HG02798 (cell line): ENCODE data around the gene PLEK2.
"Not testable (repeated sequence)": the region's sequence is repeated elsewhere in the genome, so short reads cannot be mapped to it uniquely, and the experiment has no call there.

Experiments used
- ATAC-seq: cut with Tn5 transposase; IDR thresholded peaks from one replicate; pipeline ENCODE4 v1.9.1; 2021; ENCODE audit warnings: mild to moderate bottlenecking; ENCODE audit not compliant: unreplicated experiment, poor library complexity

The PLEK2 gene

GRCh38 chr14:67411820-67412421 lies at the start of gene PLEK2:
Gene PLEK2, minus strand, starts transcription at chr14:67412165. Its CDS starts 106 bp downstream, at chr14:67412059.
- ATAC-seq = no peak

- ATAC-seq = no peak
Observed at GRCh38 chr14:67461341-67461985, 49.5 kb upstream of the PLEK2 start.

GRCh38 chr14:67459336-67459735 lies 47.4 kb upstream of the PLEK2 start:
- ATAC-seq = no peak

DNA sequence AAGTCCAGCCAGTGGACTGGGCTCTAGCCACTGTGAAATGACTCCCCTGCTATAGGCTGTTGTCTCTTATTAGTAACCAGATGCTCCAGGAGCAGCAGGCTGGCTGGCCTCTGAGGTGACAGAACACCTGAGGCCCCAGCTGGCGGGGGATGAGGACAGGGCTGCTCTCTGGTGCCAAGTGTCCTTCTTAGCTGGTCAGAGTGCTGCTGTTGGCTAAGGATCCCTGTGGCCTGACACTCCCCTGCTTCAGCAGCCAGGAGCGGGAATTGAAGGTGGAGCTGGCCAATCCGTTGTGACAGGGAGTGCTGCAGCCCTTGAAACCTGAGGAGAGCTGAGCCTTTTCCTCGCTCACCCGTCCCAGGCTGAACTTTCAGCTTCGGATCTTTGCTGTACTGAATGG lies 45.8 kb upstream of the PLEK2 start:
- ATAC-seq = no peak

GRCh38 chr14:67456732-67457131 lies 44.8 kb upstream of the PLEK2 start:
- ATAC-seq = no peak

GRCh38 chr14:67453575-67454300 lies 41.8 kb upstream of the PLEK2 start:
- ATAC-seq = no peak

GRCh38 chr14:67451667-67452066 lies 39.7 kb upstream of the PLEK2 start:
- ATAC-seq = not testable (repeated sequence)

DNA sequence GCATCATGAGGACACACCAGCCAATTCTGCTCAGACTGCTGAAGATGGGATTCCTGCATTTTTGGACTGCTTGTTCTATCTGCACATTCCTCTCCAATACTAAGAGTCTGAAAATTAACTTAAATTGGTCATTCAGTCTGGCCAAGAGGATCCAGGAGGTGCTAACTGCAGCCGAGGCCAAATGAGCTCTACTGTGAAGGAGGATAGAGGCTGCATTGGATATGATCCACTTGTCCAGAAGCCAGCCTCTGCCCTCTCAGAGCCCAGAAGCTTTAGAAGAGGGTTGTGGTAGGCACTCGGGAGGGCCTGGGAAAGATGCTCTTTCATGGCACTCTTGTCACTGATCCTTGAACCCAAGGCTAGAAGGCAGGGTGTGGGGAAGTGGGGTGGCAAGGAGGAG lies 37.1 kb upstream of the PLEK2 start:
- no peak for ATAC-seq

DNA sequence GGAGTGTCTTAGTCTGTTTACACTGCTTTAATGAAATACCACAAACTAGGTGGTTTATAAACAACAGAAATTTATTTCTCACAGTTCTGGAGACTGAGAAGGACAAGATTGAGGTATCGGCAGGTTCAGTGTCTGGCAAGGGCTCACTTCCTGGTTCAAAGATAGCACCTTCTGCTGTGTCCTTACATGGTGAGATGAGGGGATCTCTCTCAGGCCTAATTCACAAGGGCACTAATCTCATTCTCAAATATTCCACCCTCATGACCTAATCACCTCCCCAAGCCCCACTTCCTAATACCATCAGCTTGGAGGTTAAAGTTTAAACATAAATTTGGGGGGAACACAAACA lies 35.0 kb upstream of the PLEK2 start:
- no peak for ATAC-seq

GRCh38 chr14:67446371-67447032 lies 34.5 kb upstream of the PLEK2 start:
- ATAC-seq = no peak

DNA sequence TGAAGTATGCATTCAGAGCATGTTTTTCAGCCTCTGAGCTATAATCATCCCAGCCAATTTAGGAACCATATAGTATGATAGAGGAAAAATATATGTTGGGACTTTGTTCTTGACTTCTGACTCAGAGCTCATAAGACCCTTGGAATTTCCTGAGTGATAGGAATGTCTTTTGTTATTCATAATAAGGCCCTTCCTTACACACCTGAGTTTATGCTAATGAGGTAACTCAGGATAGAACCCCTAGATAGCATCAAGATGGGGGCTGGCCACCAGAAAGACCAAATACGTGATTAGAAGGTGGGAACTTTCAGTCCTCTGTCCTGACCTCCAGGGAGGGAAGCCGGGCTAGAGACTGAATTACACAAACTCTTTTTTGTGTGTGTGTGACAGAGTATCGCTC lies 32.4 kb upstream of the PLEK2 start:
- no peak for ATAC-seq

DNA sequence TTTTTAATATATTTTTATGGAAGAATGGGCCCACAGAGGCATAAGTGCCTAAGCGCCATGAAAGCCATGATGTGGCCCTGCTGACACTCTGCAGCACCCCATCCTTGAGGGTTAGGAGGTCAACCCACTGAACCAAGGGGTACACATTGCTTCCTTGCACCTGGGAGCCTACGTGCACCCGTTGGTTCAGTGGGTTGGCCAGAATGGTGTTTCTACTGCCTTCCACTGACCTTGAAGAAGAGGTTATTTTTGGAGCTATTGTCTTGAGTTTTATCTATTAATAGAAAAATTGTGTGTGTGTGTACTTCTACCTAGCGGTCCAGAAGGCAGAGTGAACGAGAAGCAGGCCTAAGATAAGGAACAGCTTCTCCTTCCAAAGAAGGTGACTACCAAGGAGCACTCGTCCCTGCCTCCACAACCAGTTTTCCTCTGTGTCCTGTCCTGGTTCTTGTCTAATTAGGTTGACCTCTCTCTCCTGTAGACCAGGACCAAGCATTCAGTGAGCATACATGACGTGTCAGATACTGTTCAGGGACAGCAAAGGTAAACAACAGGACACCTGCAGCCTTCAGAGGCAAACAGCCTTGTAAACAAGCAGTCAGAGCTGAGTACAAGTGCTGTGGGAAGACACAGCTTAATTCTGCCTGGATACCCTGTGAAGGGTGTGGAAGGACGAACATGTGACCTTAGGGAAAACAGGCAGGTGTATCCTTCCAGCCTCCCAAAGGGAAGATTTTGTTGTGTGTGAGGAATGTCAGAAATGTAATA lies 30.4 kb upstream of the PLEK2 start:
- no peak for ATAC-seq

GRCh38 chr14:67441672-67442071 lies 29.7 kb upstream of the PLEK2 start:
- ATAC-seq = no peak

DNA sequence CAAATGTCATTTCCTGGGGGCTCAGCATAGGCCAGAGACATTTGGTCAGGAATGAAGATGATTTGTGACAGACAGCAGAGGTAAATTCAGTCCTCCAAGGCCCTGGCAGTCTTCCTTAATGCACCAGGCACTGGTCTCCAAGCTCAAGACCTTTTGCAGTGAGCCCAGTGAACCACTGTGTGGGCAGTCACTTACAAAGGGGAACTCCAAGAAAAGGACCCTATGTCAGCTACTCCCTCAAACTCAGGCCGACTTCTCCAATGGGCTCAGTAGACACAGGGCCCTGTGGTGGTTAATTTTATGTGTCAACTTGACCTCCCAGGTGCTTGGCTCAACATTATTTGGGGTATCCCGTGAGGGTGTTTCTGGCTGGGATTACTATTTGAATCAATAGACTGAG lies 29.3 kb upstream of the PLEK2 start:
- ATAC-seq = no peak

GRCh38 chr14:67440513-67440912 lies 28.5 kb upstream of the PLEK2 start:
- no peak for ATAC-seq

DNA sequence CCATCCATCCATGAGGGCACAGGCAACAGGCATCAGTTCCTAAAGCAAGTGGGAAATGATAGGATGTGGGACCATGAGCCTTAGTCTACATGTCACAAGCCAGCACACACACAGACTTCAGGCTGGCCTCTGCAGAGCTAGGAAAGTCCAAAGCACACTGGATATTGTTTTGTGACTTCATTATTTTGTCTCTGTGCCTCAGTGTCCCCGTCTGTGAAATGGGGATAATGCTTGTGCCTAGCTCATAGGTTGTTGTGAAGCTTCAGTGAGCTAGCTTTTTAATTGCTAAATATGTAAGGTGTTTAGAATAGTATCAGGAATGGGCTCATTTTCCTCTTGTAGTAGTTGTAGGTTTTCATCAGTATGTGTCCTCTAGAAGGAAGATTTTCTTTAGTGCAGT lies 27.0 kb upstream of the PLEK2 start:
- ATAC-seq = no peak

DNA sequence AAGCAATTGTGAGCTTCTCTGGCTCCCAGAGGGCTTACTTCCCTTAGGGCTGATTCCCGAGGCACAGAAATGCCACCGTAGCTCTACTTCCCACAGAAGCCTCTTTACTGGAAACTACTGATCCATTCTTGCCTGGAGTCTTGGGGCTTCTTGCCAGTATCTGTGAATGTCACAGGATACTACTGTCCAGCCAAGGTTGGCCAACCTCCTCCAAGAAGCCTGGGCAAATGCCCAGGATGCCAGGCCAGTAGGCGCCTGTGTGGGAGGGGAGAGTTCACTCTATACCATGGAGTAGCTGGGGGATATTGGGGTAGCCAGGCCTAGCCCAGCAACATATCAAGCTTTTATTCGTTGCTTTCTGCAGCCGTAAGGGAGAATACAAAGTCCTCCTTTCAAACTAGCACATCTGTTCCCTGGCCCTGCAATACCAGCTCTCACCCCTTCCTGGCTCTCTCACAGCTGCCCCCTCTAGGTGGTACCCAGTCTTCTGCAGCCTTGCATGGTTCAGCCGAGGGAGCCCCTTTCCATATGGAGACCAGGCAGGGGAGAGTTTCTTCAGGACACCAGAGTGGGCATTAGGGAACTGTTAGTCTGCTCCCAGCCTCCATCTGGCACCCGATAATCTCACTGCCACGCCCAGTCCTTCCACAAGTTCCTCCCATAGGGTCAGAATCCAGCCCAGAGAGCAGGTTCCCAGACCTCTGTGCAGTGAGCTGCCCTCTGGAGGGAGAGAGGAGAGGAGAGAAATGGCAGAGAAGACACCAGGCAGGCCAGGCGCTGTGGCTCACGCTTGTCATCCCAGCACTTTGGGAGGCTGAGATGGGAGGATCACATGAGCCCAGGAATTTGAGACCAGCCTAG lies 24.3 kb upstream of the PLEK2 start:
- ATAC-seq = no peak

GRCh38 chr14:67435603-67436002 lies 23.6 kb upstream of the PLEK2 start:
- no peak for ATAC-seq

GRCh38 chr14:67432050-67432564 lies 20.1 kb upstream of the PLEK2 start:
- ATAC-seq = no peak
